ENCODE measurements around the gene RASL11B.
"Not testable (repeated sequence)": the region's sequence is repeated elsewhere in the genome, so short reads cannot be mapped to it uniquely, and the experiment has no call there.

RASL11B gene

GRCh38 chr4:52833941-52834525 is 28.1 kb upstream of the RASL11B start:
- H3K9me3 ChIP-seq (ENCODE audit: control insufficient read depth, low read length): no peaks in the 10 kb centered on the region
- no peaks in the 10 kb centered on the region for H3K4me1 ChIP-seq
- no peak overlapping the region for H3K4me3 ChIP-seq (ENCODE audit: low read depth, low read length)
- no peak overlapping the region for H2AFZ ChIP-seq
- TF ChIP-seq, protein P1, sequence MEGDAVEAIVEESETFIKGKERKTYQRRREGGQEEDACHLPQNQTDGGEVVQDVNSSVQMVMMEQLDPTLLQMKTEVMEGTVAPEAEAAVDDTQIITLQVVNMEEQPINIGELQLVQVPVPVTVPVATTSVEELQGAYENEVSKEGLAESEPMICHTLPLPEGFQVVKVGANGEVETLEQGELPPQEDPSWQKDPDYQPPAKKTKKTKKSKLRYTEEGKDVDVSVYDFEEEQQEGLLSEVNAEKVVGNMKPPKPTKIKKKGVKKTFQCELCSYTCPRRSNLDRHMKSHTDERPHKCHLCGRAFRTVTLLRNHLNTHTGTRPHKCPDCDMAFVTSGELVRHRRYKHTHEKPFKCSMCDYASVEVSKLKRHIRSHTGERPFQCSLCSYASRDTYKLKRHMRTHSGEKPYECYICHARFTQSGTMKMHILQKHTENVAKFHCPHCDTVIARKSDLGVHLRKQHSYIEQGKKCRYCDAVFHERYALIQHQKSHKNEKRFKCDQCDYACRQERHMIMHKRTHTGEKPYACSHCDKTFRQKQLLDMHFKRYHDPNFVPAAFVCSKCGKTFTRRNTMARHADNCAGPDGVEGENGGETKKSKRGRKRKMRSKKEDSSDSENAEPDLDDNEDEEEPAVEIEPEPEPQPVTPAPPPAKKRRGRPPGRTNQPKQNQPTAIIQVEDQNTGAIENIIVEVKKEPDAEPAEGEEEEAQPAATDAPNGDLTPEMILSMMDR (IDR thresholded peaks at IDR 0.05): no peak
- no peaks in the 10 kb centered on the region for H3K36me3 ChIP-seq (ENCODE audit: control insufficient read depth, insufficient read depth, low read length)
- H3K27ac ChIP-seq: no peak overlapping the region
- H3K9ac ChIP-seq: no peak overlapping the region
- H3K79me2 ChIP-seq: no peaks in the 10 kb centered on the region
- no peaks in the 10 kb centered on the region for H3K27me3 ChIP-seq (ENCODE audit: control insufficient read depth, insufficient read depth, low read length)
- no peak overlapping the region for H3K4me2 ChIP-seq (ENCODE audit: low read length)

DNA sequence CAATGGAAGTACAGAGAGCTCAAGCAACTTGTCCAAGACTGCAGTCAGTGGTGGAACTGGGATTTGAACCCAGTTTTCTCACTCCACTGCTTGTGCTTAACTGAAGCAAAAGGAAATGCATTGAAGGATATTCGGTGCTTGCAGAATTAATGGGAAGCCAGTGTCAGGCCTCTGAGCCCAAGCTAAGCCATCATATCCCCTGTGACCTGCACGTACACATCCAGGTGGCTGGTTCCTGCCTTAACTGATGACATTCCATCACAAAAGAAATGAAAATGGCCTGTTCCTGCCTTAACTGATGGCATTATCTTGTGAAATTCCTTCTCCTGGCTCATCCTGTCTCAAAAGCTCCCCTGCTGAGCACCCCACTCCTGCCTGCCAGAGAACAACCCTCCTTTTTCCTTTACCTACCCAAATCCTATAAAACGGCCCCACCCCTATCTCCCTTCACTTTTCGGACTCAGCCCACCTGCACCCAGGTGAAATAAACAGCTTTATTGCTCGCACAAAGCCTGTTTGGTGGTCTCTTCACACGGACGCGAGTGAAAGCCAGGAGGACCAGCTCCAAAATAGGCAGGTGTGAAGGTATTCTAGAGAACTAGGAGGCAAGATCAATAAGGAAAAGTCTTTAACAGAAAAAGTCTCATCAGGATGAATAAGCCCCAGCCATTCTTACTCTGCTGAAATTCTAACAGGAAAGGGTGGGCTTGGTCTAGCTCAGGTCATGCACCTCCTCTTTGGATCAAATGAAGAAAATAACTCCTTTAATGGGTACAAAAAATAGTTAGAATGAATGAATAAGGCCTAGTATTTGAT is 27.3 kb upstream of the RASL11B start:
- H3K4me3 ChIP-seq (ENCODE audit: low read depth, low read length); H3K27me3 ChIP-seq (ENCODE audit: control insufficient read depth, insufficient read depth, low read length); H2AFZ ChIP-seq; H3K9me3 ChIP-seq (ENCODE audit: control insufficient read depth, low read length); H3K79me2 ChIP-seq; H3K36me3 ChIP-seq (ENCODE audit: control insufficient read depth, insufficient read depth, low read length); H3K4me1 ChIP-seq; H3K9ac ChIP-seq; H3K27ac ChIP-seq; H3K4me2 ChIP-seq (ENCODE audit: low read length): not testable (repeated sequence)

GRCh38 chr4:52836120-52836519 is 26.0 kb upstream of the RASL11B start:
- H2AFZ ChIP-seq: no peak overlapping the region
- no peaks in the 10 kb centered on the region for H3K36me3 ChIP-seq (ENCODE audit: control insufficient read depth, insufficient read depth, low read length)
- H3K4me1 ChIP-seq: no peaks in the 10 kb centered on the region
- H3K27me3 ChIP-seq (ENCODE audit: control insufficient read depth, insufficient read depth, low read length): no peaks in the 10 kb centered on the region
- H3K9ac ChIP-seq: no peak overlapping the region
- H3K4me3 ChIP-seq (ENCODE audit: low read depth, low read length): no peak overlapping the region
- H3K79me2 ChIP-seq: no peaks in the 10 kb centered on the region
- H3K4me2 ChIP-seq (ENCODE audit: low read length): no peak overlapping the region
- H3K9me3 ChIP-seq (ENCODE audit: control insufficient read depth, low read length): no peaks in the 10 kb centered on the region
- no peak overlapping the region for H3K27ac ChIP-seq
- TF ChIP-seq, protein P1 (IDR thresholded peaks at IDR 0.05): no peak

GRCh38 chr4:52836678-52837077 is 25.4 kb upstream of the RASL11B start:
- no peak overlapping the region for H3K9ac ChIP-seq
- H3K79me2 ChIP-seq: no peaks in the 10 kb centered on the region
- H2AFZ ChIP-seq: no peak overlapping the region
- no peaks in the 10 kb centered on the region for H3K9me3 ChIP-seq (ENCODE audit: control insufficient read depth, low read length)
- no peaks in the 10 kb centered on the region for H3K4me1 ChIP-seq
- H3K36me3 ChIP-seq (ENCODE audit: control insufficient read depth, insufficient read depth, low read length): no peaks in the 10 kb centered on the region
- H3K4me3 ChIP-seq (ENCODE audit: low read depth, low read length): no peak overlapping the region
- TF ChIP-seq, protein P1 (IDR thresholded peaks at IDR 0.05): no peak
- no peak overlapping the region for H3K27ac ChIP-seq
- H3K27me3 ChIP-seq (ENCODE audit: control insufficient read depth, insufficient read depth, low read length): no peaks in the 10 kb centered on the region
- H3K4me2 ChIP-seq (ENCODE audit: low read length): no peak overlapping the region

GRCh38 chr4:52837716-52838558 is 24.2 kb upstream of the RASL11B start:
- Histone ChIP-seq H3K36me3 (ENCODE audit: control insufficient read depth, insufficient read depth, low read length) (no peaks in the 10 kb centered on the region), H3K4me1 (peaks cover 2% of the 10 kb centered on the region), H3K9ac (no peak overlapping the region), H3K27ac (no peak overlapping the region), H3K4me2 (ENCODE audit: low read length) (no peak overlapping the region), H3K4me3 (ENCODE audit: low read depth, low read length) (no peak overlapping the region), H3K79me2 (no peaks in the 10 kb centered on the region), H3K27me3 (ENCODE audit: control insufficient read depth, insufficient read depth, low read length) (no peaks in the 10 kb centered on the region), H3K9me3 (ENCODE audit: control insufficient read depth, low read length) (no peaks in the 10 kb centered on the region), H2AFZ (no peak overlapping the region)
- TF ChIP-seq, protein P1 (IDR thresholded peaks at IDR 0.05): no peak

Data from parathyroid adenoma (tissue), 2 donors.